Suppressor macrophage (primary cell): ENCODE data around the gene CCDC141.
"Not testable (repeated sequence)": the region's sequence is repeated elsewhere in the genome, so short reads cannot be mapped to it uniquely, and the experiment has no call there.

ENCODE experiments used
- DNase-seq, 4 experiments: peaks; one replicate each; pipeline ENCODE4 v3.0.0-alpha.2; 2020 to 2022
- total RNA-seq, 17 experiments: gene quantifications; one replicate each; lab custom pipeline; 2026; ENCODE audit warnings: mixed read lengths in 6 of 17, inconsistent platforms in 3 of 17; lab: John Stamatoyannopoulos, UW

Gene CCDC141, protein sequence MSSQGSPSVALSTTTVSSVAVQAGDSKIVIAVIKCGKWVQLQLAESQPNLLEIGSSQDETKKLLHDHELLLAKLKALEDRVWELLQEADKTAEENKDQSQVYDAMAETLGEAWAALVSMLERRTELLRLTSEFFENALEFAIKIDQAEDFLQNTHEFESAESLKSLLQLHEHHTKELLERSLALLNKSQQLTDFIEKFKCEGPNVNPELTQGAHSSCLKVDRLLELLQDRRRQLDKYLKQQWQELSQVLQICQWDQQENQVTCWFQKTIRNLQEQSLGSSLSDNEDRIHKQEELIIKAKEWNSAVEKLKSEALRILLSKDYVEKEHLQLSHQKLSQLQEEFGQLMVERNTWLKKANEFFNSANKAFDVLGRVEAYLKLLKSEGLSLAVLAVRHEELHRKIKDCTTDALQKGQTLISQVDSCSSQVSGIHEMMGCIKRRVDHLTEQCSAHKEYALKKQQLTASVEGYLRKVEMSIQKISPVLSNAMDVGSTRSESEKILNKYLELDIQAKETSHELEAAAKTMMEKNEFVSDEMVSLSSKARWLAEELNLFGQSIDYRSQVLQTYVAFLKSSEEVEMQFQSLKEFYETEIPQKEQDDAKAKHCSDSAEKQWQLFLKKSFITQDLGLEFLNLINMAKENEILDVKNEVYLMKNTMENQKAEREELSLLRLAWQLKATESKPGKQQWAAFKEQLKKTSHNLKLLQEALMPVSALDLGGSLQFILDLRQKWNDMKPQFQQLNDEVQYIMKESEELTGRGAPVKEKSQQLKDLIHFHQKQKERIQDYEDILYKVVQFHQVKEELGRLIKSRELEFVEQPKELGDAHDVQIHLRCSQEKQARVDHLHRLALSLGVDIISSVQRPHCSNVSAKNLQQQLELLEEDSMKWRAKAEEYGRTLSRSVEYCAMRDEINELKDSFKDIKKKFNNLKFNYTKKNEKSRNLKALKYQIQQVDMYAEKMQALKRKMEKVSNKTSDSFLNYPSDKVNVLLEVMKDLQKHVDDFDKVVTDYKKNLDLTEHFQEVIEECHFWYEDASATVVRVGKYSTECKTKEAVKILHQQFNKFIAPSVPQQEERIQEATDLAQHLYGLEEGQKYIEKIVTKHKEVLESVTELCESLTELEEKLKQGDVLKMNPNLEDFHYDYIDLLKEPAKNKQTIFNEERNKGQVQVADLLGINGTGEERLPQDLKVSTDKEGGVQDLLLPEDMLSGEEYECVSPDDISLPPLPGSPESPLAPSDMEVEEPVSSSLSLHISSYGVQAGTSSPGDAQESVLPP (N-terminal part only)
- total RNA-seq = 0 to 5.9 (median 0.08) reads per million in 17 experiments

DNA sequence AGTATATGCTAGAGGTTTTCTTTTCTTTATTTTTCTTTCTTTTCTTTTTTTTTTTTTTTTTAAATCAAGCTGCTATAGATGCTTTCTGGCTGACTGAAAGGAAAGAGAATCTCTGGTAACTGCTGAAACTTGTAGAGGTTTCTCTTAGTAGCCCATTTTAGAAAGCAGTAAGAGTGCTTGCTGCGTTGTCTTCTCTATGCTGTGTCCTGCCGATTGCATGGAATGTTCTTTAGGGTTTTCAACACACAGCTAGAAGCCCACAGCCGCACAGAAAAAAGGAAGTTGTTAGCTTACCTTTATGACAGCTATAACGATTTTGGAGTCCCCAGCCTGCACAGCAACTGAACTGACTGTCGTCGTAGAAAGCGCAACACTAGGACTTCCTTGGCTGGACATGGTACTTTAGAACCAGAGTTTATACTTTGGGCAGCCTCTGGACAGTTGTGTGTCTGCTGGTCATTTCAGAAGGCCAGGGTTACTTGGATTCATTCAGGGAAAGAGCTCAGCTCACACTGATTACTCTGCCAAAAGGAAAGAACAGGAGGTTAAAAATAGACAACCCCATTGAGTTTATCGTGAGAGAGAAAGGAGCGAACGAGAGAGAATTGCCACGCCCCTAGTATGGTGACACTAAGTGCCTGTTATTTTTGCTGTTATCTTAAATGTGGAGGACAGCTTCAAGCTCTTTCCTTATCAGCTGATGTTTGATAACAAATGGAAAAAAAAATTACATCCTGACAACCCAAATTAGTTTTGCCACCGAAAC lies at the start of gene CCDC141:
Gene CCDC141 (minus strand): TSS at position 592 of the 766 bp plus-strand sequence. CDS start 196 bp downstream, at position 396.
- DNase-seq = peak in 3 of 4 experiments; percentile 11 to 19 (median 16)

DNA sequence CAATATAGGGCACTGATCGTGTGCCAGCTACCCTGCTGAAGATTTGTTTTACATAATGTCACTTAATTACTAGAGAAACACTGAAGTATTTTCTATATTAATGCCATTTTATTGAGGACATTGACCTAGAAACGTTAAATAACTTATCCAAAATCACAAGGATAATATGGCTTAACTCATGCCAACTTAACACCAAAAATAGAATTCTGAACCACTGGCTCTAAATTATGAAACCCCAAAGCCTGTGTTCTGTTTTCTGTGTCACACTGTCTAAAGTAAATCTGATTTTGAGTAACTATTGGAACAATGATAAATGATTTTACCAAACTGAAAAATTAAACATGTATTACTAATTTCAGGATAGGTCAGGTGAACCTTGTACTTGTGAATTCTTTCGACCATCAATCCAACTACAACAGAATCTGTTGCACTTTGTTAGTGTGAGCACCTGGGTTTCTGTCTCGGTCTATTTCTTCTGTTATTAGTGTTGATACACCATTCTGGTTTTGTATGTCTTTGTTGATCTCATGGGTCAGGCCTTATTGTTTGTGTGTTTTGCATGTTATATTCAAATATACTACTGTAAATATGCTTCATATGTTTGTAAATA lies 48.2 kb upstream of the CCDC141 start:
- no peak for DNase-seq

DNA sequence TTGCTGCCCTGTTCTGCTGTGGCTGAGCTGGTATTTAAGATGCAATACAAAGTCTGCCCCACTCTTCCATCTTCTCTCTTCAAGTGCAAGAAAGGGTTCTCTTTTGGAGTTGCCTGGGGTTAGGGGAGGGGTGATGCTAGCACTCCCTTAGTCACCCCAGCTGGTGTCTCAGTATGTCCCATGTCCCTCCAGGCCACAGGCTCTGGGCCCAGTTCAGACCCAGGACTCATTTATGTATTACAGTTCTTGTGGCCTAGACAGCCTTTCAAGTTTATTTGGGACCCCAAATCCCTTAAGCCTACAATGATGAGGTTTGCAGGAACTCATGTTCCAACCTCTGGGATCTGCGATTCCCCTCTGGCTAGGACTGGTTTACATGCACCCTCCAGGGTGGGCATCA lies 47.2 kb upstream of the CCDC141 start:
- DNase-seq = no peak

DNA sequence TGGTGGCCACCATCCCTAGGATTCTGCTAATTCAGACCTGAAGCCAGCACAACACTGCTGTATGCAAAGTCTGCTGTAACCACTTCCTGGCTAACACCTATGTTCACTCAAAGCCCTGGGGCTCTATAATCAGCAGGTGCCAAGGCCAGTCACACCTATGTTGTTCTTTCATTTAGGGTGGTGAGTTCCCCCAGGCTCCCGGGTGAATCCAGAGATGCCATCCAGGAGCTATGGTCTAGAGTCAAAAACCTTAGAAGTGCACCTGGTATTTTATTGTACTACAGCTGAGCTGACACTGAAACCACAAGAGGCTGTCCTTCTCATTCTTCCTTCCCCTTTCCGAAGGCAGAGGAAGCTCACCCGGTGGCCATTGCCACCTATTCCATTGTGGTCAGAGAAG lies 46.2 kb upstream of the CCDC141 start:
- no peak for DNase-seq

DNA sequence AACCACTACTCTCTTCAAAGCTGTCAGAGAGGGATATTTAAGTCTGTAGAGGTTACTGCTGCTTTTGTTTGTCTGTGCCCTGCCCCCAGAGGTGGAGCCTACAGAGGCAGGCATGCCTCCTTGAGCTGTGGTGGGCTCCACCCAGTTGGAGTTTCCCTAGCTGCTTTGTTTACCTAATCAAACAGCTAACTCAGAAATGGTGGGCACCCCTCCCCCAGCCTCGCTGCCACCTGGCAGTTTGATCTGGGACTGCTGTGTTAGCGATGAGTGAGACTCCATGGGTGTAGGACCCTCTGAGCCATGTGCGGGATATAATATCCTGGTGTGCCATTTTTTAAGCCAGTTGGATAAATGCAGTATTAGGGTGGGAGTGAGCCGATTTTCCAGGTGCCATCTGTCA lies 43.0 kb upstream of the CCDC141 start:
- not testable (repeated sequence) for DNase-seq

DNA sequence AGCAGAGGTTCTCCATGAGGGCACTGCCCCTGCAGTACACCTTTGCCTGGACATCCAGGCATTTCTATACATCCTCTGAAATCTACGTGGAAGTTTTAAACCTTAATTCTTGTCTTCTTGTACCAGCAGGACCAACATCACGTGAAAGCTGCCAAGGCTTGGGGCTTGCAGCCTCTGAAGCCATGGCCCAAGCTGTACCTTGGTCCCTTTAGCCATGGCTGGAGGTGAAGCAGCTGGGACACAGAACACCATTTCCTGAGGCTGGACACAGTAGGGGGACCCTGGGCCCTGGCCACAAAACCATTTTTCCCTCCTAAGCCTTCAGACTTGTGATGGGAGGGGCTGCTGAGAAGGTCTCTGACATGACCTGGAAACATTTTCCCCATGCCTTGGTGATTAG lies 32.8 kb upstream of the CCDC141 start:
- no peak for DNase-seq

DNA sequence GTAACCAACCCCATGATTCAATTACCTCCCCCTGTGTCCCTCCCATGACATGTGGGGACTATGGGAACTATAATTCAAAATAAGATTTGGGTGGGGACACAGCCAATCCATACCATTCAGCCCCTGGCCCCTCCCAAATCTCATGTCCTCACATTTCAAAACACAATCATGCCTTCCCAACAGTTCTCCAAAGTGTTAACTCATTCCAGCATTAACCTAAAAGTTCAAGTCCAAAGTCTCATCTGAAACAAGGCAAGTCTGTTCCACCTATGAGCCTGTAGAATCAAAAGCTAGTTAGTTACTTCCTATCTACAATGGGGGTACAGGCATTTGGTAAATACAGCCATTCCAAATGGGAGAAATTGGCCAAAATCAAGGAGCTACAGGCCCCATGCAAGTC lies 32.0 kb upstream of the CCDC141 start:
- no peak for DNase-seq

DNA sequence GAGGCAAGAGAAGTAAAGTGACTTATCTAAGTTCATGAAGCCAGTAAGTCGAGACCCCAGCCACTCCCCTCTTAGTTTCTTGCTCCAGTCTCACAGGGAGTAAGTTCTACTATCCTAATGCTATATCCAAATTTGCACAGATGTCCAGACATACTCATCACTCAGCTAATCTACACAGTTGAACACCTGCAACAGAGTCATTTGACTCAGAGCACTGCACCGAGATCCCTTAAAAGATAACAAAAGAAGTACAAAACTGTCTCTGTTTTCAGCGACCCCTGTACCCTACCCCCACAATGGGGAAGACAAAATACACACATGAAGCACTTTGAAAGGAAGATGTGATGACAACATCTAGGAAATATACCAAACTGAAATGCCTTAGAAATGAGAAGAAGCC lies 22.6 kb upstream of the CCDC141 start:
- DNase-seq = no peak

DNA sequence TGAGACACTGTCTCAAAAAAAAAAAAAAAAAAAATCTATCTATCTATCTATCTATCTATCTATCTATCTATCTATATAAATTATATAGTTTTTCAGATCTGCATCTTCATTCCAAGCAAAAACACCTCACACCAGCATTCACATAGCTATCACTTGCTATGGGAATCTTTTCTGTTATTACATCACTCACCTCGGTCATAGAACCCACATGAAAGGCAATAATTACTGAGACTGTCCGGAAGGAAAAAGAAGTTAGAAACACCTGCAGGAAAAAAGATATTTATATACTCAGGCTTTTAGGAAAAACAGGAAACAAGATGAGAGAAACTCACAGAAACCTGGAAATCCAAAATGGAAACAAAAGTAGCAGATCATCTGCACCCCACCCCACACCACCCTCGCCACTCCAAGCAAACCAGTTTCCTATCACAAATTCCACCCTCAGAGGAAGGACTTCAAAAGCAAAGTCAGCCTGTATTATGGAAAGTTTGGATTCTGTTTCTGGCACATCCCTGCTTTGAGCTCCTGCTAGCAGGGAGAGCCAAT lies 21.9 kb upstream of the CCDC141 start:
- DNase-seq = no peak

DNA sequence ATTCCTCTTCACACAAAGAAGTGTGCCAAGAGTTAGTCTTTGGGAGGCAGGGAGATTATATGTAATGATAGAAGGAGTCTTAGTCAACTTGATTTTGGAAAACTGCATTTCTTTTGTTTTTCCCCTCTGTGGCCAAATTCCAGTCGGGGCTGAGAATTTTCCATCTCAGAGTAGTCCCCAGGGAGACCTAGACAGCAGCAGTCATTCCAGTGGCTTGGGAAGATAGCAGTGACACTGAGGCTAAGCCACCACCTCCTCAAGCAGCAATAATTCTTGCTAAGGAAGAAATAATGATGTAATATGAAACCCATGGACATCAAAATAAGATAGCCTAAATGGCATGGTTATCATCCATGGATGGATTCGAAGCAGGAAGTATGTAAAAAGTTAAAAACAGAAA lies 21.0 kb upstream of the CCDC141 start:
- no peak for DNase-seq

DNA sequence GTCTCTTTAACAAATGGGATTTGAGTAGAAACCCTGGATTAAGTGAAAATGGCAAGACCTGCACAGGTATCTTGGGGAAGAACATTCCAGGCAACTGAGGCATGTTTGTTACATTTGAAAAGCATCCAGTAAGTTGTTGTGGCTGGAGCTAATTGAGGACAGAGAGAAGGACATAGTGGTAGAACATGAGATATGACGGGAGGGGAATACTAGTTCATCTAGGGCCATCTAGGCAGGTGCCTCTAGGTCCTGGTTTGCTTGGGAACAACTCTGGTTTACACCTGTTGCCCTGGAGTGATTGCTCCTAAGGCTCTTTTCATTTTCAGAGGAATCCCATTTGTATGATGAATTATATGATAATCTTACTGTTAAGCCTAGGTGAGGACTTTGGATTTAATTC lies 19.7 kb upstream of the CCDC141 start:
- no peak for DNase-seq

DNA sequence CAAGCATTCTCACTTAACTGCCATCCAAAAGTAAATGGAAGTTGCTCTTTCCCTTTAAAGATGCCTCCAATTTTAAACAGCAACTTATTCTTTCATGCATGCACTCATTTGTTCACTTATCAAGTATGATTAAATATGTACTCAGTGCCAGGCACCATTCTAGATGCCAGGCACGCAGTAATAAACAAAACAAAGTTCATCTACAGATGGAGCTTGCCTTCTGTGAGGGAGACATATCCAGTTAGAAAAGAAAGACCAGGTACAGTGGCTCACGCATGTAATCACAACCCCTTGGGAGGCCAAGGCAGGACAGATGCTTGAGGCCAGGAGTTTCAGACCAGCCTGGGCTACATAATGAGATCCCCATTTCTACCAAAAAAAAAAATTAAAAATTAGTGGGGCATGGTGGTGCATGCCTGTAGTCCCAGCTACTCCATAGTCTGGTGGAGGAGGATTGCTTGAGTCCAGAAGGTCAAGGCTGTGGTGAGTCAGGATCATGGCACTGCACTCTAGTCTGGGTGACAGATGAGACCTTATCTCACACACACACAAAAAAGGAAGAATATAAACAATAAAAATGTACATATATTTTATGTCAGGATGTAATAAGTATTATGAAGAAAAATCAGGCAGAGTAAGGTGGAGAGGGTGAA lies 19.2 kb upstream of the CCDC141 start:
- DNase-seq = no peak

DNA sequence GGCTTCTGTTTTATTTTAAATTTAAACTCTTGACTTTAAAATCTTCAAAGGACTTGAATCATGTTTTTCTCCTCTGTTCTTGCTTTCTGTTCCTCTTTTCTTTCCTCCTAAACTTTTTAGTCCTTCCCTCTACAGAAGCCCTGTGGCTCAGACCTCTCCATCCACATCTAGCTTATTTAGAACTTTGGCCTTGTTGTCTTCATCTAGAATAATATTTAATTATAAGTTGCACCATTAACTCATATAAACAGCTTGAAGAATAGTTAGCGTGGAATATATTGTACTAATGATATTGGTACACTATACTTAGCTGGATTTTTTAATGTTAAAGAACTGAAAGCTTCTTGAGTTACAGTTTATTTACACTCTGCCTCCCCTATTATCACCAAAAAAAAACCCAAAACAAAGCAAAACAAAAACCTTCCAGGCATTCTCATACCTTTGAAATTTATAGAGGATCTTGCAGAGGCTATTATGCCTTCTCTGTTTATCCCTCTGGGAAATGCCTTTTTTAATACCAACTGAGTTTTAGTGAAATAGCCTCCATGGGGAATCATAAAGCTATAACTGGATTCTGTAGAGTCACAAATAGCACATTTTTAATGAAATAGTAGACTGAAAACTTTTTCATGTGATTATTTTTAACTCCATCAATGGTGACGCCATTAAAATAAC lies 9.2 kb upstream of the CCDC141 start:
- peak in 2 of 4 experiments; percentile 5 to 33 for DNase-seq

DNA sequence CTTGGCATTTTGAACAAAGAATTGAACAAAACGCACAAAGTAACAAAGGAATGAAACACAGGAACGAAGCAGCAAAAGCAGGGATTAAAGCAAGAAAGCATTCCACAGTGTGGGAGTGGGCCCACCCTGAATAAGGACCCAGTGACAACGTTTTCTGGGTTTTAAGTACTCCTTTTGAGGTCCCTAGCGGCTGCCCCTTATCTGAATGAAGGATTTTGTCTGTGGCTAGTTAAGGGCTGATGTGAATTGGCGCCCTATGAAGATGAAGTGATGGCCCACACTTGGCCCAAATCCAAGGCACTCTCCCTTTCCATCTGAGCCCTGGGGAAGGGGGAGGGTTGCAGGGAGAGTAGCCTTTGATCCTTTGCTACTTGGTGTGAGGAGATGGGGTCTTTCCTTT lies 7.8 kb upstream of the CCDC141 start:
- no peak for DNase-seq

DNA sequence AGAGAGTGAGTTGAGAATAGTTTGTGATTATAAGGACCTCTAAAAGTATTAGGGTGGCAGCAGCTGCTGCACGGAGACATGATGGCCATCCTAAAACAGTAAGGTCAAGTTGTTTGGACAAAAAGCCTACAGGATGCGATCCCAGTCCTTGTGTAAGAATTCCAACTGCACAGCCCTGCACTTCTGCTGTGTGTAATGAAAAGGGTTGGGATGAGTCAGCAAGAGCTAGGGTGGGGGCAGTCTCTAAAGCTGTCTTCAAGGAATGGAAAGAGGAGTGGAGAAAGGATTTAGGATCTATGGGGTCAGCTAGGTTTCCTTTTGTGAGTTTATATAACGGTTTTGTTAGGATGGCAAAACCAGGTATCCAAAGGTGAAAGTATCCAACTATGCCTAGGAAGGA lies 3.6 kb upstream of the CCDC141 start:
- DNase-seq = not testable (repeated sequence)

DNA sequence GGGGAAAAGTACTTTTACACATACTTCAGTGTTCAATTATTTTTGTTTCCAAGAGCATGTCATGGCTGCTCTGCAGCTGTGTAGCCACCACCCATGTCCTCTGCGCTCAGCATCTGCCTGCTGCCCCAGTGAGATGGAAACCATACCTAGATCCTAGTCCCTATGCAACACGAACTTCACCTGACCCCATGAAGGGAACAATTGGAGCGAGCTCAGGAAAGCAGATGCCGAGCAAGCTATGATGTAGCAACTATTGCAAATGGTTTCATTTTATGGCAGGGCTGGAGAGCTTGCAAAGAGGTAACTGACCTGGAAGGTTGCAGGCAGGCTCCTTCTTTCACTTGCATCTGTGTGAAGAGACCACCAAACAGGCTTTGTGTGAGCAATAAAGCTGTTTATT lies 1.3 kb upstream of the CCDC141 start:
- DNase-seq = no peak

DNA sequence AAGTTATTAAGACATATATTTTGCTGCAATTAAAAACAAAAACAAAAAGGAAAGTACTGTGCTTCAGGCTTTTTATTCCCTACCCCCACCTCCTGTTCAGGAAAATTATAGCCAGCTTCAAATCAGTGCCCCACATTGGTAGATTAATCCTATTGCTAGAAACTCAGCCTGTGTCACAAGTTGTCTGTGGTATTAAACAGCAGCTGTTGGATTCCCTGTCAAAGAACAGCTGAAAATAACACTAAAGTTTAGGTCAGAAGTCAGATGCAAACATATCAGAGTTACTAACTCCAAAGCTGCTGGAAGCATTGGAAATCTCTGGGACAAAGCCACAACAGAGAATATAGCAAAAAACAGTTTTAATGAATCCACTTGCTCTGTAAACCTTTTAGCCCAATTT lies 818 bp upstream of the CCDC141 start:
- no peak for DNase-seq

DNA sequence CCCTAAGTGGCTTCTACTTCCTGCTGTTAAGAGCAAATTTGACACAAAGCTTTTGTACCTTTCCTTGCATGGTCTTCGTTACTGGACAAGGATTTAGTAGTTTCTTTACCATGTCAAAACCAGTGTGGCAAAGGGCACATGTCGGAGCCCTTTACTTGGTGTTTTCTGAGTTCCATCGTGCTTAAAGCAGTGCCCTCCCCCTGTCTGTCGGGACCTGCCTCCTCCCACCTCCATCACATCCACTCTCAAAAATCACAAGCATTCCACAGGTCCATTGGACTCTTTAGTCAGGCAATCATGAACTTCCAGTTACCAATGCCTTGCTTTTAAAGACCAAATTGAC lies 763 bp downstream of the CCDC141 start:
- DNase-seq = no peak

DNA sequence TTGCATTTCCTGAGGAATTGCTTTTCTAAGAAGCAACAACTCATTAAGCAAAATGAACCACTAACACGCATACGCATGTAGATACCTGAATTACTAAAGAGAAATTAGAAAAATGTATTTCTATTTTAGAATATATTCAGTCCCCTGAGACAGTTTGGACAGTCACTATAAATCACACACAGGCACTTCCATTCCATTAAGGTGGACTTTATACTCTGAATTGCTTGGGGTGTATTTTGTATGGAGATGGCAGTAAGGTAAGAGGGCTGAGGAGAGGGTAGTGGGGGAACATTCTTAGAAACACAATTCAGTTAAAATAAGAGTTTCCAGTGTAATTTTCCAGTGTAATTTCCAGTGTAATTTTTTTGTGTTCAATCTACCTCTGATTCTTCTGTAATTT lies 1.8 kb downstream of the CCDC141 start:
- DNase-seq = no peak

DNA sequence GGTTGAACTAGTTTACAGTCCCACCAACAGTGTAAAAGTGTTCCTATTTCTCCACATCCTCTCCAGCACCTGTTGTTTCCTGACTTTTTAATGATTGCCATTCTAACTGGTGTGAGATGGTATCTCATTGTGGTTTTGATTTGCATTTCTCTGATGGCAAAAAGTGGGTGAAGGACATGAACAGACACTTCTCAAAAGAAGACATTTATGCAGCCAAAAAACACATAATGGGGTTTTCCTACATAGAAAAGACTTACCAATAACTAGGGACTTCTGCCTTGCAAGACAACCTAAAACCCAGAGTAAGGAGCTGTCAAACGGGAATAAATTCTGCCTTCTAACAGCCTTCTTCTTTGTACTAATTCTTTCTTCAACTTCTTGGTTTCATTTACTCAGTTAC lies 4.3 kb downstream of the CCDC141 start:
- DNase-seq = not testable (repeated sequence)
